HG03442 (cell line): ENCODE results near the gene TNFRSF1B.

Experiments used
- ATAC-seq: cut with Tn5 transposase; IDR thresholded peaks from one replicate; pipeline ENCODE4 v1.9.1; 2021; ENCODE audit warnings: mild to moderate bottlenecking, moderate library complexity; ENCODE audit not compliant: unreplicated experiment

TNFRSF1B gene

GRCh38 chr1:12174924-12175810 lies 8.4 kb downstream of the TNFRSF1B start:
- no peak for ATAC-seq

DNA sequence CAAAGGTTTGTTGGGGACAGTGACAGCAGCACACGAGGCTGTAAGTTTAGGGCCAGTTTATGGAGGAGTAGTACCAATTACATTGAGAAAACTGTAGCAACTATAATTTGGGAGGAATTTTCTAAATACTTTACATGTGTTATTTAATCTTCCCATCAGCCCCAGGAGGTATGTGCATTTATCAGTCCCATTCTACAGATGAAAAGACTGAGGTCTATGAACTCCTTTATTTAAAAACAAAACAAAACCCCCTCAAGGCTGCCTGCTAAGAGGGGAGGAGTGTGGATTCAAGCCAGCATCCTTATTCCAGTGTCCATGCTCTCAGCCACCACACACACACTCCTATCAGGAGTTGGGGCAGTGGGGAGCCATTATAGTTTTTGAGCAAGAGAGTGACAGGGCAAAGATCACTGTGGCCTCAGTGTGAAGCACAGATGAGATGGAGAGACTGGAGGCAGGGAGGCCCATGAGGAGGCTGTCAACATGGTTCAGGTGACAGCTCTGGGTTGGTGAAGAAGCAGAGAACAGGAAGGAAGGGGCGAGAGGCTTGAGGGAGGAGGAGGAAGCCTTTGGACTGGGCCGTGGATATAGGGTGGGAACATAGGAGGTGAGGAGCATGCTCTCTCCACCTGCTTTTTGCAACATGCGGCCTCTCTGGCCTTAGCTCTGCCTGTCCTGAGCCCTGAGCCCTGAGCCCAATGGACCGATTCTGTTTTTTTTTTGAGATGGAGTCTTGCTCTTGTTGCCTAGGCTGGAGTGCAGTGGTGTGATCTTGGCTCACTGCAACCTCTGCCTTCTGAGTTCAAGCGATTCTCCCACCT lies 9.7 kb downstream of the TNFRSF1B start:
- ATAC-seq, result no peak

GRCh38 chr1:12177156-12177998 lies 10.6 kb downstream of the TNFRSF1B start:
- ATAC-seq, result no peak

GRCh38 chr1:12177999-12178441 lies 11.2 kb downstream of the TNFRSF1B start:
- no peak for ATAC-seq

DNA sequence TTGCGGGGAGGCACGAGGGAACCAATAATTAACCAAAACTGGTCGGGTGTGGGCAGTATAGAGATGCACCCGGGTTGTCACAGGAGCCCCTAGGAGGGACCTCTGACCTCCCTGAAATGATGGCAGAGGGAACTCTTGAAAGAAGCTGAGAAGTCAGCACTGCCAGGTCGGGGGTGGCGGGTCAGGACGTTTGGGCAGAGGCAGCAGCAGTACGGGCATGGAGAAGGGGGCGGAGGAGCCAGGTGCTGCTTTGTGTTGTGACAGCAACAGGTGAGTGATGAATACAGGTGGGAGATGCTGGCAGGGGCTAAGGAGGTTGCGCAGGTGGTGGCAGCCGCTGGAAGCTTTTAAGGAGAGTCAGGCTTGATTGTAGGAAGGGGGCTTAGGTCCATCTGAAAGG lies 11.7 kb downstream of the TNFRSF1B start:
- ATAC-seq, result no peak

DNA sequence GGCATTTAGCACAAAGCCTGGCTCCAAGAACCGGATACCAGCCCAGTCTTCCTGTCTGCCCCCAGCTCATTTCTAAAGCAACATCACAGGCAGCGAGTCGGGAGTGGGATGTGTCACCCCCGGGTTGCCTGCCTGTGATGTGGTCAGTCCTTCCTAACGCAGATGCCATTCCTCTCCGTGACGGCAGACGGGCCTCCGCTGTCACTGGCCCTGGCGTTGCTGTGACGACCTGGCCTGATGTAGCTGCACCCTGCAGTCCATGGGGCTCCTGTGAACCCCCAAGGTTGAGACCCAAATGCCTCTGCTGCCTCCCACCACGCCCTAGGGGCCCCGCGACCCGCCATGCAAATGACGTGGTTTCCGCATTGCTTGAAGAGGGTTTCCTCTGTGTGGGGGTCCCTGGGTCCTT lies 12.3 kb downstream of the TNFRSF1B start:
- ATAC-seq, result no peak

DNA sequence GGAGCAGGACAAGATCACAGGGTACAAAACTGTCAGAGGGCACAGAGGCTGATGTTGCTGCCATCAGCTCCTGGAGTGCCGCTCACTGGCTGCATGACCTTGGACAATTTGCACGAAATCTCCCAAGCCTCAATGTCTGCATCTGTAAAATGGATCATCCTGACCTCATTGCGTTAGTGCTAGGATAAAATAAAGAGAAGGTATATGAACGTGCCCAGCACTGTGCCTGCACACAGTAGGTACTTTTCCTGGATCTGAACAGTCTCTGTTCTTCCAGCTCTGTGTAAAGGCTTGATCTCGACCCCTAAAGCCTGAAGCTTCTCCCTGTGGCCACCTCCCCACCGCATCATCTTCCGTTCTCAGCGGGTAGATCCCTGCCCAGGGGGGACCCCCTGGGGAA lies 12.9 kb downstream of the TNFRSF1B start:
- ATAC-seq, result no peak

DNA sequence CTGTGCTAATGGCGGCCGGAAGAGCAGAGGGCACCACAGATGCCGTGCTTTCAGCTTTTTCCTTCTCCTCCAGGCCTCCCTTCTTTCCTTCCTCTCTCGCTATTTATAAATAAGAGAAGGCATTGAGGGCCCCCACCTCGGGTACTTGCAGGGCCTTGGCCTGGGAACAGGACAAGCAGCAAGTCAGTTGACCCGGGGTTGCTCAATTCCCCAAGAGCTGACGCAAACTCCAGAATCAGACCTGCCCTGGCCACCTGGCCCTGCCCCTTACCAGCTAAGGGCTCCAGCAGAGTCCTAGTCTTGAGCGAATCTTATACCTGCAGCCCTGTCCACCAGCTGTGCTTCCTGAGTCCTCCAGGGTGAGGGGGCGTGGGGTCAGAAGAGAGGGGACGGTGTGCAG lies 13.5 kb downstream of the TNFRSF1B start:
- no peak for ATAC-seq

GRCh38 chr1:12180903-12181302 lies 14.1 kb downstream of the TNFRSF1B start:
- no peak for ATAC-seq

DNA sequence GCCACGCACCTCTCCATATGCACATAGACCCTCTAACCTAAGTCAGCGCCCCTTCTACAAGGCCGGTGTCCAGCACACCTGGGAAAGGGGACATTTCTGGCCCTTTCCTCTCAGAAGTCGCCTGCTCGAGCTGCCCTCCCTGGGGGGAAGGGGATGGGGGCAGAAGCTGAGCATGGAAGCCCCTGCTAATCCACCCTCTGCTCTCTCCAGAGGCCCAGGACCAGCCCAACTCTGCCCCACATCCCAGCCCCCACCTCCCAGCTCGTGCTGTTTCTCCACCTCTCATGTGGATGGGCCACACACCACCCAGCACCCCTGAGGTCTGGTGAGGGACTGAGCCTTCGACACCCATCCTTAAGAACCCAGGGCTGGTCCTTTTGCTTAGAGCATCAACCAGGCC lies 14.8 kb downstream of the TNFRSF1B start:
- ATAC-seq, result no peak

- ATAC-seq, result no peak
Observed at GRCh38 chr1:12182410-12182984, 15.7 kb downstream of the TNFRSF1B start.

- no peak for ATAC-seq
Observed at GRCh38 chr1:12183095-12183794, 16.5 kb downstream of the TNFRSF1B start.

DNA sequence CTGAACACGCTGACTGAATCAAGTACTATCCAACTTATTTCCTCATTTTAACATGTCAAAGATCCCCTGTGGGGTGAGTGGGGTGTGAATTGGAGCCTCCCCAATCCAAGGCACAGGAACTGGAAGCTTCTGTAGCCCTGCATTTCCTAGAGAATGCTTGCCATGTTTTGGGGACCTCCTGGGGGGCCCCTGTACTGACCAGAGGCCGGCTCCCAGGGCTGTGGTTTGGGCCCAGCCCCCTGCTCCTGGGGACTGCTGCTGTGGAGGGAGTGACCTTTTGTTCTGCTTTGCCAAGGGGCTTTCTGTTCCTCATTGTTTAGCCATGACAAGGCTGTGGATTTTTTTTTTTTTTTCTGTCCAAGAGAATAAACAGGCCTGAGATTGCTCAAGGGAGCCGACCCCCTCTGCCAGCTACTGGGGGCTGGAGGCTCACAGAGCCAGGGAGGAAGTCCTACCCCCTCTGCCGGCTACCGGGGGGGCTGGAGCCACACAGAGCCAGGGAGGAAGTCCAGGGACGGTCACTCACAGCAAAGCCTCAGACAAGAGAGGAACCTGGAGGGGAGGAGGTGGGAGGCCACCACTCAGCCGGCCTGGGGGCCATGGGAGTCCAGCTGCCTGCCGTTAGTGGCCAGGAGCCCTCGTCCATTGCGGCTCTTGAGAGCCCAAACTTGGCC lies 17.4 kb downstream of the TNFRSF1B start:
- ATAC-seq, result no peak

DNA sequence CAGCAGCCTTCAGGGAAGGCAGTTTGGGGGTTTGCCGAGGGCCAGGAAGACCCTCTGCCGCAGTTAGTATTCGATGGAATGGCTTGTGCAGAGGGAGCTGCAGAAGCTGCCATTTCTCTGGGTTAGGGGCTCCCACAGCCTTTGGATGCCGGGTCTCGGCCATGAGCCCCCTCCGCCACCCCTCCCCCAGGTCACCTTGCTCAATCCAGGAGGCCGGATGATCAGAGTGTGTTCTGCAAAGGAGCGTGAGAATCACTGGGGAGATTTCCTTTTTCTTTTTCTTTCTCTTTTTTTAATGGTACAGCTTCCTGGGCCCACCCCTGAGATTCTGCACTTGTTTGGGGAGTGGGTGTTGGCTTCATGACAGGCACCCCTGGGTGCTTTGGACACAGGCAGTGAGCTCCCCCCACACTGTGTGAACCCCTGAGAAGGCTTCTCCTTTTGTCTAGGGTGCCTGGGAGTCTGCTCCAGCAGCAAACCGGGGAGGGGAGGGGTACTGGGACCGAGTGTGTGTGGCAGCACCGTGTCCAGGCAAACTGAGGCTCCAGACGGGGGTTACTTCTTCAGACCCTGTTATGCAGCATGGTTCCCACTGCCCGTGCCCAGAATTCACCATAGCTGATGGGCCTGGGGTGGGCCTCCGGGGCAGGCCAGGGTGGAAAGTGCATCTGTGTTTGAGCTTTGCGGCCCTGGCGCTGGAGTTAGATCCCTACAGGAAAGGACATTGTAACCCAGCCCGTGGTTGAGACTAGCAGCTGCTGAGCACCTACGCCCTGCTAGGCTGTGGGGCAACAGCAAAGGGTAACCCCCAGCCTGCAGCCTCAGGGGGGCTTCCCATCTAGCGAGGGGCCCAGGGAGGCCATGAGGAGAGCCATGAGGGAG lies 18.5 kb downstream of the TNFRSF1B start:
- no peak for ATAC-seq

GRCh38 chr1:12185918-12186678 lies 19.3 kb downstream of the TNFRSF1B start:
- ATAC-seq, result no peak

DNA sequence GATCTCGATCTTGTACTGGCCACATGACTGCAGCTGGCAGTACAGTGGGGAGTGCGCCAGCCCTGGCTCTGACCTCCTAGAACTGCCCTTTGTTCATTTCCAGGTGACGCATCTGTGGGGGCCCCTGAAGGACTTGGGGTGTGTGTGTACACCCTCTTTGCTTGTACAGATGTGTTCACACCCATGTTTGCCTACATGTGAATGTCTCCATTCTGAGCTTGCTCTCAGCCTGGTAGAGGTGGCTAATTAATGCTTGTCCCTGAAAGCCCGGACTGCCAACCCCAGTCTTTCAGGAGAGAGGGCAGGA lies 19.8 kb downstream of the TNFRSF1B start:
- ATAC-seq, result no peak

DNA sequence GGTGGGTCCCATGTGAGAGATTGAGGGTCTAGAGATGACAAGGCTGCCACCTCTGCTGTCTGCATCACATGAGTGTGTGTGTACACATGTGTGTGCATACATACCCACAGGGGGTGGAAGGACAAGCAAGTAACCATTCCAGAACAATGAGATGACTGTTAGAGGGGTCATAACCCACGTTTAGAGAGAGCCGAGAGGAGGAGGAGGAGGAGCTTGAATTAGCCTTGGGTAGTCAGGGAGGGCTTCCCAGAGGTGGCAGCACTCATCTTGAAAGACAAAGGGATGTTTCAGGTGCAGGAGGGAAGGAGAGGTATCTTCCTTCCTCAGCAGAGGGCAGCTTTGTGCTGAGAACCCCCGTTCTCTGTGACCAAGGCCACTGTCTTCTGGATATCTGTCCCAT lies 21.3 kb downstream of the TNFRSF1B start:
- ATAC-seq, result no peak
